Measurements from ENCODE around the gene MYO5A.

- TF ChIP-seq CTCF (conservative IDR thresholded peaks at IDR 0.05; ENCODE audit: low read length) (no peak), EZH2phosphoT487 (IDR thresholded peaks at IDR 0.05; ENCODE audit: borderline replicate concordance, low read depth, low read length) (no peak)
Observed at GRCh38 chr15:52480990-52481389, 47.7 kb downstream of the MYO5A start.
